Activated T-cell treated with anti-CD3 and anti-CD28 coated beads, Interleukin-2, amount 50 U/mL, for 72 hours (primary cell): Measurements from ENCODE around the gene JAKMIP3. TPM values are rescaled to one million over a fixed set of nuclear protein-coding genes. Genes with fewer than 3 reads are reported as not detected.

Experiments
- ATAC-seq, 2 donors: fragments of 150-1000 bp; cut with Tn5 transposase; replicated peaks in 1 of 2; 2 replicates each; pipeline ENCODE4 v1.10.0; 2021; ENCODE audit warnings: moderate library complexity in 2 of 2, mild to moderate bottlenecking in 1 of 2
- DNase-seq, 2 donors: peaks; one replicate each; pipeline ENCODE4 v3.0.0; 2021 to 2022; ENCODE audit warnings: mixed read lengths in 1 of 2
- H3K27ac Mint-ChIP-seq: one replicate; pipeline ENCODE4 v1.8.0; 2022; ENCODE audit warnings: mild to moderate bottlenecking, moderate library complexity, mixed read lengths
- H3K27me3 Mint-ChIP-seq: one replicate; pipeline ENCODE4 v1.8.0; 2022; ENCODE audit warnings: low read depth, mixed read lengths
- H3K36me3 Mint-ChIP-seq, 2 donors: one replicate each; pipeline ENCODE4 v1.8.0; 2022; ENCODE audit warnings: mixed read lengths in 2 of 2, mild to moderate bottlenecking in 1 of 2; ENCODE audit not compliant: insufficient read depth in 2 of 2
- H3K4me1 Mint-ChIP-seq: one replicate; pipeline ENCODE4 v1.8.0; 2022; ENCODE audit warnings: low read depth, mixed read lengths
- H3K4me3 Mint-ChIP-seq, 2 donors: one replicate each; pipeline ENCODE4 v1.8.0; 2022; ENCODE audit warnings: mild to moderate bottlenecking in 2 of 2, mixed read lengths in 2 of 2, moderate library complexity in 2 of 2
- H3K9me3 Mint-ChIP-seq, 2 donors: one replicate each; pipeline ENCODE4 v1.8.0; 2022; ENCODE audit warnings: mixed read lengths in 2 of 2
- total RNA-seq, 2 donors: library from RNA; stranded (reverse); gene quantifications; one replicate each; pipeline ENCODE4 v1.2.3, GENCODE V29; 2022

Gene JAKMIP3
- total RNA-seq, 2 donors from 2014 or later, result 2.7 to 6.6 TPM

- DNase-seq (no peak), ATAC-seq (no peak)
- Mint-ChIP-seq H3K4me1 (peaks cover 5% of the 10 kb centered on the region), H3K36me3 (no peaks in the 10 kb centered on the region), H3K27me3 (peaks cover under 1% of the 10 kb centered on the region), H3K9me3 (no peaks in the 10 kb centered on the region), H3K27ac (no peak overlapping the region), H3K4me3 (no peak overlapping the region)
These were observed 33.8 kb downstream of the JAKMIP3 start for GRCh38 chr10:132099389-132100090.

- ATAC-seq, result no peak
- H3K9me3 Mint-ChIP-seq, result no peaks in the 10 kb centered on the region
- H3K4me3 Mint-ChIP-seq, result no peak overlapping the region
- no peaks in the 10 kb centered on the region for H3K27me3 Mint-ChIP-seq
- no peaks in the 10 kb centered on the region for H3K36me3 Mint-ChIP-seq
- no peak for DNase-seq
- peaks cover 5% of the 10 kb centered on the region for H3K4me1 Mint-ChIP-seq
- H3K27ac Mint-ChIP-seq, result no peak overlapping the region
These were observed 34.3 kb downstream of the JAKMIP3 start for GRCh38 chr10:132100091-132100481.

DNA sequence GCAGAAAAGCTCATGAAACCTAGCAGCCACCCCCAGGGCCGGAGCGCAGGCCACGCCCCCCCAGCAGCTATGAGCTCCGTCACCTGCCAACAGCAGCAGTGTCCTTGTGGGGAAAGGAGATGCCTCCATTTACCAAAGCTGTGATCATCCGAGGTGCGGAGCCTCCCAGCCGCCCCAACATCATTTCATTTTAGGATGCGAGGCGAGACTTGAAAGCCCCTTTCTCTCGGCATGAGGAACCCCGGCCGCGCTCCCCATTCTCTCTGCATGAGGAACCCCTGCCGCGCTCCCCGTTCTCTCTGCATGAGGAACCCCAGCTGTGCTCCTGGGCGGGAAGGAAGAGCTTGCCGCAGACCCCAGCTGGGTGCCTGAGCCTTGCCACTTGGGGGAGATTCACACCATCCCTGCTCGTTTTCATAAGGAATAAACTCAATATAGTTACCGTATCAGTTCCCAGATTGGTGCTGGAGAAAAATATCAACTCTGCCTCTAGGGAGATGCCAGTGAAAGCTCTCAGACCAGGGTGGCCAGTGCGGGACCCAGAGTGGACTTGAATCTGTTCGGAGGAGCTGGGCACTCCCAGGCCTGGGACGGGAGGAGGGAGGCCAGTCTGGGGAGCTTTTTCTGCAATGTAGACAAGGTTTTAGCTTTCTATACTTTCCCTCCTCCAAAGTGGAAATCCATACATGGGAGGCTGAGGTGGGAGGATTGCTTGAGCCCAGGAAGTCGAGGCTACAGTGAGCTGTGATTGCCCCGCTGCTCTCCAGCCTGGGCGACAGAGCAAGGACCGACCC, 35.0 kb downstream of the JAKMIP3 start:
- H3K27me3 Mint-ChIP-seq, result no peaks in the 10 kb centered on the region
- H3K4me3 Mint-ChIP-seq, result no peak overlapping the region
- no peaks in the 10 kb centered on the region for H3K36me3 Mint-ChIP-seq
- ATAC-seq (no peak), DNase-seq (no peak)
- H3K27ac Mint-ChIP-seq, result no peak overlapping the region
- H3K4me1 Mint-ChIP-seq, result peaks cover 5% of the 10 kb centered on the region
- no peaks in the 10 kb centered on the region for H3K9me3 Mint-ChIP-seq

DNA sequence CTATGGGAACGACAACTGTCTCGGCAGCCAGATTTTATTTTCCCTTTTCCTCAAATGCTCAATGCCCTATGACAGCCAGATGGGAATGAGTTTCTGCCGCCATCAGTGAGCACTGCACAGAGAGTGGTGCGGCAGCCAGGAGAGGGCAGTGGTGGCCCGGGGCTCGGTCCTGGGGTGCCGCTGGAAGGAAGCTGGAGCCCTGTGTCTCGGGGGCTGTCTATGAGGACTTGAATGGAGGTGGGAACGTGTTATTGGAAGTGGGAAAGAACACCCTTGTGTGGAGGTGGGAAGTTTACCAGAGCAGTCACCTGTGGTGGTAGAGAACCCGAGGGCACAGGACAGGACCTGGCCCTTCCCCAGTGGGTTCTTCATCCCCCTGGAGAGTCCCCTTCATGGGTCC, 35.8 kb downstream of the JAKMIP3 start:
- H3K4me3 Mint-ChIP-seq, result no peak overlapping the region
- ATAC-seq, result no peak
- H3K36me3 Mint-ChIP-seq, result no peaks in the 10 kb centered on the region

DNA sequence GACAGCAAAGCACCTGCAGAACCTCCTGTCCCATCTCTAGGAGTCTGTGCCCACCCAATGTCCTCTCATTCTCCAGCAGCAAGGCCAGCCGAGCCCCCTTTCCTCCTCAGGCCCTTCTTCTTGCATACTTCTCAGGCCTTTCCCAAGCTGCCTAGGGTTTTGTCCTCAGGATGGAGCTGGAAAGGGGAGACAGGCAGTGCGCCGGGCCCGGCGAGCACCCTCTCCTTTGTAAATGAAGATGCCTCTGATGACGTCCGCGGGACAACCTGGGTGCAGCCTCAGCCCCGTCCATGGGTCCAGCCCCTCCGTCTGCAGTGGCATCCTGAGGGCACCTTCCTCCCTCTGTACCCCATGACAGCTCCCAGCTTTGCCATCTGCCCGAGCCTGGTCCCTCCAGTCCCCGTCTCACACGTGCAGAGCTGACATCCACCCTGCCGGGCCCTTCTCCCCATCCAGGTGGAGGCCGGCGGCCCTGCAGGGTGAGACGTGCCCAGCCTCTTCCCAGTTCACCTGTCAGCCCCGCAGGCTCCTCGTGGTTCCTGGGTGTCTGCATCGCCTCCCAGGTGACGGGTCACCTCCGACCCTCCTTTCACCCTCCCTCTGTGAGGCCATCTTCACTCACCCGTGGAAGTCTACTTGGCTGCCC, 36.4 kb downstream of the JAKMIP3 start:
- DNase-seq, result no peak
- Mint-ChIP-seq H3K4me1 (no peaks in the 10 kb centered on the region), H3K27me3 (no peaks in the 10 kb centered on the region)

More for the DNA sequence above, 35.8 kb downstream of the JAKMIP3 start:
- Mint-ChIP-seq H3K9me3 (no peaks in the 10 kb centered on the region), H3K4me1 (no peaks in the 10 kb centered on the region), H3K27ac (no peak overlapping the region), H3K27me3 (no peaks in the 10 kb centered on the region)
- no peak for DNase-seq

GRCh38 chr10:132102717-132103110, 37.0 kb downstream of the JAKMIP3 start:
- no peak overlapping the region for H3K4me3 Mint-ChIP-seq
- H3K4me1 Mint-ChIP-seq, result no peaks in the 10 kb centered on the region
- no peaks in the 10 kb centered on the region for H3K27me3 Mint-ChIP-seq
- H3K27ac Mint-ChIP-seq, result no peak overlapping the region
- DNase-seq (no peak), ATAC-seq (no peak)
- H3K9me3 Mint-ChIP-seq, result no peaks in the 10 kb centered on the region
- H3K36me3 Mint-ChIP-seq, result no peaks in the 10 kb centered on the region

More for the DNA sequence above, 36.4 kb downstream of the JAKMIP3 start:
- H3K36me3 Mint-ChIP-seq, result no peaks in the 10 kb centered on the region
- ATAC-seq, result no peak
- H3K9me3 Mint-ChIP-seq, result no peaks in the 10 kb centered on the region
- no peak overlapping the region for H3K27ac Mint-ChIP-seq
- no peak overlapping the region for H3K4me3 Mint-ChIP-seq

GRCh38 chr10:132103116-132103910, 37.6 kb downstream of the JAKMIP3 start:
- H3K27me3 Mint-ChIP-seq, result no peaks in the 10 kb centered on the region
- no peaks in the 10 kb centered on the region for H3K36me3 Mint-ChIP-seq
- ATAC-seq (no peak), DNase-seq (no peak)
- H3K4me3 Mint-ChIP-seq, result no peak overlapping the region
- no peaks in the 10 kb centered on the region for H3K4me1 Mint-ChIP-seq
- H3K27ac Mint-ChIP-seq, result no peak overlapping the region
- H3K9me3 Mint-ChIP-seq, result no peaks in the 10 kb centered on the region

DNA sequence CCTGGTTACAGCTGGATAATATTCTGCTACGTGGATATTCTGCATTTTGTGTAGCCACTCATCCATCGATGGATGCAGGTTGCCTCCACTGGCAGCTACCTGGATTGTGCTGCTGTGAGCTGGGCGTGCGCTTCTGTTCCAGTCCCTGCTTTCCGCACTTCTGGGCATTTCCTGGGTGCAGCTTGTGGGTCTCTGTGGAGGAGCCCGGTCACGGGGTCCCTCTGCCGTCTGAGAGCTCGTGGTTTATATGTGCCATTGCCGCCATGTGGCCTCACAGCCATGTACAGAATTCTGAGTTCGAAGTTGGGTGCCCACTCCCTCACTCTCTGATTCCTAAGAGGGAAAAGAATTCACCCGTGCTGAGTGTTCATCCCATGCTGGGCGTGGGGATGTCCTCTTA, 38.3 kb downstream of the JAKMIP3 start:
- H3K4me1 Mint-ChIP-seq, result no peaks in the 10 kb centered on the region
- H3K4me3 Mint-ChIP-seq, result no peak overlapping the region
- ATAC-seq (no peak), DNase-seq (no peak)
- no peaks in the 10 kb centered on the region for H3K36me3 Mint-ChIP-seq
- H3K9me3 Mint-ChIP-seq, result no peaks in the 10 kb centered on the region
- H3K27ac Mint-ChIP-seq, result no peak overlapping the region
- H3K27me3 Mint-ChIP-seq, result no peaks in the 10 kb centered on the region

GRCh38 chr10:132104471-132105301, 38.9 kb downstream of the JAKMIP3 start:
- no peaks in the 10 kb centered on the region for H3K4me1 Mint-ChIP-seq
- no peaks in the 10 kb centered on the region for H3K9me3 Mint-ChIP-seq
- no peaks in the 10 kb centered on the region for H3K36me3 Mint-ChIP-seq
- H3K27ac Mint-ChIP-seq, result no peak overlapping the region
- H3K27me3 Mint-ChIP-seq, result no peaks in the 10 kb centered on the region
- ATAC-seq, result no peak
- no peak for DNase-seq
- no peak overlapping the region for H3K4me3 Mint-ChIP-seq

- no peak for ATAC-seq
- H3K9me3 Mint-ChIP-seq, result no peaks in the 10 kb centered on the region
- no peaks in the 10 kb centered on the region for H3K4me1 Mint-ChIP-seq
- no peak overlapping the region for H3K4me3 Mint-ChIP-seq
- no peaks in the 10 kb centered on the region for H3K36me3 Mint-ChIP-seq
- no peak for DNase-seq
- no peaks in the 10 kb centered on the region for H3K27me3 Mint-ChIP-seq
- no peak overlapping the region for H3K27ac Mint-ChIP-seq
These were observed 39.7 kb downstream of the JAKMIP3 start for GRCh38 chr10:132105302-132105995.

GRCh38 chr10:132106431-132106830, 40.7 kb downstream of the JAKMIP3 start:
- Mint-ChIP-seq H3K4me3 (no peak overlapping the region), H3K9me3 (no peaks in the 10 kb centered on the region), H3K27me3 (no peaks in the 10 kb centered on the region), H3K4me1 (no peaks in the 10 kb centered on the region), H3K27ac (no peak overlapping the region), H3K36me3 (no peaks in the 10 kb centered on the region)
- DNase-seq, result no peak
- ATAC-seq, result no peak
